ENCODE data around the gene KLHL6. TPM values are rescaled to one million over a fixed set of nuclear protein-coding genes. Genes with fewer than 3 reads are reported as not detected.

The KLHL6 gene
- total and polyA plus RNA-seq, 3 experiments from 2014 or later: 9.1 to 31.3 (median 31.0) TPM

DNA sequence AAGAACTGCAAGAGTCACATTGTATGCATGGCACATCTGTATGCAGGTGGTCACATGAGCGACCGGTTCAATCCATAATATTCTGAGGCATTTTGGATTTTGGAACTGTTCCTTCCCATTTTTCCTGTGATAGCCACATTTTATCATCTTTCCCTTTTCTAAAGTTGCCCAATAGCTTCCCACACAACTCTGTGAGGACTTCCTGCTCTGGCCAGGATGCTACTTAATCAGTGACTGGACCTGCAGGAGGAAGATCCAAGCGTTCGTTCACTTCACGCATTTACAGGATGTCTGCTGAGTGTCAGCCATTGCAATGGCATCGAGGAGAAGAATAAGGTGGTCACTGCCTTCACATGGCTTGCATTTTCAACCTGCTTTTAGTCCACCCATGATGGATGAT lies 9.8 kb downstream of the KLHL6 start:
- Mint-ChIP-seq H3K4me1 (peaks cover 31 to 76% (median 72%) of the 10 kb centered on the region in 3 donors), H3K27me3 (peaks cover 0 to 2% of the 10 kb centered on the region in 2 donors), H3K36me3 (peaks cover 0 to 46% (median 6%) of the 10 kb centered on the region in 3 donors), H3K4me3 (no peak overlapping the region), H3K9me3 (no peaks in the 10 kb centered on the region), H3K27ac (no peak overlapping the region)
- peaks cover 3% of the 10 kb centered on the region for H3K36me3 ChIP-seq (ENCODE audit: insufficient read depth, low read length)
- no peaks in the 10 kb centered on the region for H3K9me3 ChIP-seq (ENCODE audit: low read length)
- H3K27ac ChIP-seq (ENCODE audit: low read depth, low read length): no peak overlapping the region
- H3K4me1 ChIP-seq (ENCODE audit: insufficient read depth, low read length): peaks cover 52% of the 10 kb centered on the region
- no peak overlapping the region for H3K4me3 ChIP-seq (ENCODE audit: low read length)
- ChIA-PET CTCF (no interaction called here), POLR2A (interaction anchor here (1.6 kb wide), 1 partner anchor 91 kb away, joined by 4 read pairs; no protein-coding TSS in a partner anchor)
- no peak for DNase-seq
- H3K27me3 ChIP-seq (ENCODE audit: insufficient read depth, low read length, poor library complexity, severe bottlenecking): no peaks in the 10 kb centered on the region

DNA sequence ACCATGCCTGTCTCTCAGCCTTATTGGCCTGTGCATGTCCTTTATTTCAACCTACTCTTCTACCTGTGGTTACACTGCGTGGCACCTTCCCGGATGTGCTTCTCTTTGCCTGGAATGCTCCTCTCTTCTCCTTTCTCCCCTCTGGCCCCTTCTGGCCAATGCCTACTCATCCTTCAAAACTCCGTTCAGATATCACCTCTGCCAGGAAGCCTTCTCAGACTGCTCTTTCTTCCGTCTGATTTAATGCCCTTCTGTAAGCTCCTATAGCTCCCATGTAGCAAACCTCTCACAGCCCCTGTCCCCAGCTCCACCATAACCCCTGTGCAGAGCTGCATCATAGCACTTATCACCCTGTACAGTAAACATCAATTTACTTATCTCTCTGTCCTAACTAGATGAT lies 13.2 kb downstream of the KLHL6 start:
- Histone ChIP-seq H3K4me1 (ENCODE audit: insufficient read depth, low read length) (peaks cover 60% of the 10 kb centered on the region), H3K9me3 (ENCODE audit: low read length) (no peaks in the 10 kb centered on the region), H3K36me3 (ENCODE audit: insufficient read depth, low read length) (peaks cover 2% of the 10 kb centered on the region), H3K4me3 (ENCODE audit: low read length) (no peak overlapping the region), H3K27ac (ENCODE audit: low read depth, low read length) (no peak overlapping the region), H3K27me3 (ENCODE audit: insufficient read depth, low read length, poor library complexity, severe bottlenecking) (no peaks in the 10 kb centered on the region)
- no peak for DNase-seq
- POLR2A ChIA-PET: interaction anchor here (0.6 kb wide), 1 partner anchor 429 kb away, joined by 3 read pairs; no protein-coding TSS in a partner anchor
- peak overlapping the region in 4 of 7 donors; percentile 22 to 78 (median 56) for H3K4me3 Mint-ChIP-seq
- H3K4me1 Mint-ChIP-seq: peaks cover 42 to 88% (median 74%) of the 10 kb centered on the region in 3 donors
- peaks cover 0 to 37% (median 8%) of the 10 kb centered on the region in 3 donors for H3K36me3 Mint-ChIP-seq
- H3K27ac Mint-ChIP-seq: peak overlapping the region in 7 of 8 donors; percentile 1 to 93 (median 71)
- H3K9me3 Mint-ChIP-seq: no peaks in the 10 kb centered on the region
- peaks cover 0 to 2% of the 10 kb centered on the region in 2 donors for H3K27me3 Mint-ChIP-seq
- CTCF ChIA-PET: interaction anchor here (0.9 kb wide), 1 partner anchor 17 kb away, joined by 3 read pairs; no protein-coding TSS in a partner anchor

DNA sequence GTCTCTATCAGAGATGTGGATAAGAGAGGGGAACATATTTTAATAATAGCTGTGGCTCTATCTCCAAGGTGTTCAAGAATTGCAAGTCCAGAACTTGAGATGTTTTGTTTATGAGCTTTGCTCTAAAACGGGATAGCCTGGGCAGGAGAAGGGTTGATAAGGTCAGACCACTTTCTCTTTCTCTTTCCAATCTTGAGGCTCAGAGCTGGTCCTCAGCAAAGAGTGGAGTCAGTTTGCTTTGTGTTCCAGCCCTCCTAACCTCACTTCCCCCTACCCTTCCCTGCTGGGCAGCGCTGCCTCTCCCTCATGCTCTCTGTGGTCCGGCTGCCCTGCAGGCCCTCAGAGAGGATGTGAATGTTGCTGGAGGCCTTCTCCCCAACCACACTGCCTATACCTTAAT lies 13.8 kb downstream of the KLHL6 start:
- DNase-seq: no peak
- H3K36me3 ChIP-seq (ENCODE audit: insufficient read depth, low read length): no peaks in the 10 kb centered on the region
- H3K9me3 ChIP-seq (ENCODE audit: low read length): no peaks in the 10 kb centered on the region
- H3K27ac Mint-ChIP-seq: peak overlapping the region; percentile 1 to 97 (median 78)
- H3K4me1 ChIP-seq (ENCODE audit: insufficient read depth, low read length): peaks cover 60% of the 10 kb centered on the region
- peaks cover 44 to 92% (median 81%) of the 10 kb centered on the region in 3 donors for H3K4me1 Mint-ChIP-seq
- no peaks in the 10 kb centered on the region for H3K9me3 Mint-ChIP-seq
- no peak overlapping the region for H3K4me3 ChIP-seq (ENCODE audit: low read length)
- peaks cover 0 to 36% (median 8%) of the 10 kb centered on the region in 3 donors for H3K36me3 Mint-ChIP-seq
- CTCF ChIA-PET: interaction anchor here (0.9 kb wide), 1 partner anchor 11 kb away, joined by 3 read pairs; no protein-coding TSS in a partner anchor
- H3K27ac ChIP-seq (ENCODE audit: low read depth, low read length): no peak overlapping the region
- POLR2A ChIA-PET: interaction anchor here (0.6 to 0.8 kb wide), 3 partner anchors 21 to 430 kb away, joined by 3 read pairs; partner anchors contain the start of gene KLHL24
- peaks cover 0 to 2% of the 10 kb centered on the region in 2 donors for H3K27me3 Mint-ChIP-seq
- H3K27me3 ChIP-seq (ENCODE audit: insufficient read depth, low read length, poor library complexity, severe bottlenecking): no peaks in the 10 kb centered on the region
- peak overlapping the region in 5 of 7 donors; percentile 10 to 78 (median 44) for H3K4me3 Mint-ChIP-seq

DNA sequence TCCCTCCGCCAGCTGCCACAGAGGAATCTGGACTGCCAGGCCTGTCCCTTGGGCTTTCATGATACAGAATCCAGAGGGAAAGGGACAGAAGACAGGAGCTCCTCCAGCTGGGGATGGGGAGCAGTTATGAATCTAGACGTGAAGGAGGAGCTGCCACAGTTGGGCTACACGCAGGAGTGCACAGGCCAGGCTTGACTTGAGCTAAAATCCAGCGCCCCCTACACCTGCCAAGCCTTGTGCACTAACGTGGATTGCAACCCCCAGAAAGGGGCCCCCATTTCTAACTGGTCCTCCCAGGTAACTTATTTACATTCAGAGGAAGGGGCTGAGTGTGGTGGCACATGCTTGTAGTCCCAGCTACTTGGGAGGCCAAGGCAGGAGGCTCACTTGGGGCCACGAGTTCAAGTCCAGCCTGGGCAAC lies 14.3 kb downstream of the KLHL6 start:
- peak overlapping the region in 5 of 7 donors; percentile 57 to 78 (median 69) for H3K4me3 Mint-ChIP-seq
- H3K27ac Mint-ChIP-seq: peak overlapping the region in 7 of 8 donors; percentile 63 to 97 (median 87)
- peaks cover 0 to 31% (median 8%) of the 10 kb centered on the region in 3 donors for H3K36me3 Mint-ChIP-seq
- POLR2A ChIA-PET: interaction anchor here (0.8 kb wide), 1 partner anchor 94 kb away, joined by 3 read pairs; the partner anchor contains the start of gene KLHL24
- H3K27me3 Mint-ChIP-seq: peaks cover 0 to 2% of the 10 kb centered on the region in 2 donors
- Histone ChIP-seq H3K27me3 (ENCODE audit: insufficient read depth, low read length, poor library complexity, severe bottlenecking) (no peaks in the 10 kb centered on the region), H3K4me3 (ENCODE audit: low read length) (no peak overlapping the region), H3K36me3 (ENCODE audit: insufficient read depth, low read length) (no peaks in the 10 kb centered on the region), H3K9me3 (ENCODE audit: low read length) (no peaks in the 10 kb centered on the region), H3K27ac (ENCODE audit: low read depth, low read length) (no peak overlapping the region), H3K4me1 (ENCODE audit: insufficient read depth, low read length) (peaks cover 56% of the 10 kb centered on the region)
- no peaks in the 10 kb centered on the region for H3K9me3 Mint-ChIP-seq
- CTCF ChIA-PET: interaction anchor here (0.9 kb wide), 1 partner anchor 12 kb away, joined by 3 read pairs; no protein-coding TSS in a partner anchor
- peaks cover 46 to 93% (median 82%) of the 10 kb centered on the region in 3 donors for H3K4me1 Mint-ChIP-seq
- no peak for DNase-seq

DNA sequence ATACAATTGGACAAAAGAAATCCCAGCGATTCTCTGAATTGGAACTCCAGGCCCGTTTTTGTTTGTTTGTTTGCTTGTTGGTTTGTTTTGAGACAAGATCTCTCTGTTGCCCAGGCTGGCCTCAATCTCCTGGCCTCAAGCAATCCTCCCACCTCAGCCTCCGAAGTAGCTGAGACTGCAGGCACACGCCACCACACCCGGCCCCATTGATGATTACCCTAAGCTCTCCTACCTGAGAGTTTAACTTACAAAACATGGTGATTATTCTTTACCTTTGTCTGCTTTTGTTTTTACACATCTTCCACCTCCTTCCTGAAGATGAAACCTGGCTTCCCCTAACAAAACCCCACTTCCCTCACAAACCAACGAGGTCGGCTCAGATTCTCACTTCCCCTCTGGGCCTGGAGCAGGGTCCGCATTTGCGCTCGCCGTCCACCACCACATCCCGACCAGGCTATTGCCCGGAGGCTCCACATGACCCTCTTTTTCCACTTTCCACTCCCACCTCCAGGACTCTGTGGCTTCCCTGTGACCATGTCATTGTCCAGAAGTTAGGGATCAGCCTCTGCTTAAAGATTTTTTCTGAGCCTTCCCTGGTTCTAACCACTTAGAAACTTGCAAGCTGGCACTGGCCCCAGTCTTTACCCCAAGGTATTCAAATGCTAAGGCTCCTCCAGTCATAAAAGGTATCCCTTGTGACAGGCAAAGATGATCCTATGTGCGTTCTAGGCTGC lies 14.8 kb downstream of the KLHL6 start:
- H3K27ac ChIP-seq (ENCODE audit: low read depth, low read length): no peak overlapping the region
- H3K4me3 ChIP-seq (ENCODE audit: low read length): no peak overlapping the region
- POLR2A ChIA-PET: no interaction called here
- peaks cover 54% of the 10 kb centered on the region for H3K4me1 ChIP-seq (ENCODE audit: insufficient read depth, low read length)
- Mint-ChIP-seq H3K9me3 (no peaks in the 10 kb centered on the region), H3K4me1 (peaks cover 46 to 88% (median 78%) of the 10 kb centered on the region in 3 donors), H3K27ac (peak overlapping the region; percentile 55 to 97 (median 84)), H3K4me3 (peak overlapping the region; percentile 6 to 78 (median 66)), H3K36me3 (peaks cover 0 to 26% (median 8%) of the 10 kb centered on the region in 3 donors), H3K27me3 (peaks cover 0 to 2% of the 10 kb centered on the region in 2 donors)
- DNase-seq: no peak
- H3K27me3 ChIP-seq (ENCODE audit: insufficient read depth, low read length, poor library complexity, severe bottlenecking): no peaks in the 10 kb centered on the region
- CTCF ChIA-PET: interaction anchor here (0.9 kb wide), 1 partner anchor 12 kb away, joined by 3 read pairs; no protein-coding TSS in a partner anchor
- H3K9me3 ChIP-seq (ENCODE audit: low read length): no peaks in the 10 kb centered on the region
- H3K36me3 ChIP-seq (ENCODE audit: insufficient read depth, low read length): no peaks in the 10 kb centered on the region

DNA sequence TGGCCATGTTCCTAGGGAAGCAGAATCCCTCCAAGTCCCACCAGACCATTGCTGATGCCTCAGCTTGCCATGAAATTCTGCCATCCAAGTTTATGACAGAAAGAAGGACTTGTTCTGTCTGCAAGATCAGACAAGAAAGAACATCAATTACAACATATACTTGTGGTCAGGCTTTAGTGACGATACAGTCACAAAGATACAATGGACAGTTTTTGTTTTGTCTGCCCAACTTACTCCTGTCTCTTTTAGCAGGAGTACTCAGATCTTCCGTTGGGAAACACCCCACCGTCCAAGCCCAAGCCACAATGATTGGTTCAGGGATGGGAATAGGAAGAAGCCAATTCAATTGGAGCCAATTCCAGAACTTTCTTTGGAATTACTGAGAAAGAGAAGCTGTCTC lies 15.7 kb downstream of the KLHL6 start:
- peaks cover 51% of the 10 kb centered on the region for H3K4me1 ChIP-seq (ENCODE audit: insufficient read depth, low read length)
- peak overlapping the region in 1 of 7 donors; percentile 78 for H3K4me3 Mint-ChIP-seq
- ChIA-PET POLR2A (no interaction called here), CTCF (interaction anchor here (1.0 to 1.6 kb wide), 2 partner anchors 8 to 71 kb away, joined by 3 read pairs; no protein-coding TSS in a partner anchor)
- H3K36me3 Mint-ChIP-seq: peaks cover 0 to 22% (median 7%) of the 10 kb centered on the region in 3 donors
- no peaks in the 10 kb centered on the region for H3K27me3 ChIP-seq (ENCODE audit: insufficient read depth, low read length, poor library complexity, severe bottlenecking)
- H3K9me3 ChIP-seq (ENCODE audit: low read length): no peaks in the 10 kb centered on the region
- H3K4me3 ChIP-seq (ENCODE audit: low read length): no peak overlapping the region
- no peak overlapping the region for H3K27ac ChIP-seq (ENCODE audit: low read depth, low read length)
- no peak for DNase-seq
- no peaks in the 10 kb centered on the region for H3K9me3 Mint-ChIP-seq
- peaks cover 46 to 87% (median 70%) of the 10 kb centered on the region in 3 donors for H3K4me1 Mint-ChIP-seq
- peak overlapping the region in 5 of 8 donors; percentile 43 to 97 (median 81) for H3K27ac Mint-ChIP-seq
- no peaks in the 10 kb centered on the region for H3K36me3 ChIP-seq (ENCODE audit: insufficient read depth, low read length)
- H3K27me3 Mint-ChIP-seq: peaks cover 0 to 2% of the 10 kb centered on the region in 2 donors

DNA sequence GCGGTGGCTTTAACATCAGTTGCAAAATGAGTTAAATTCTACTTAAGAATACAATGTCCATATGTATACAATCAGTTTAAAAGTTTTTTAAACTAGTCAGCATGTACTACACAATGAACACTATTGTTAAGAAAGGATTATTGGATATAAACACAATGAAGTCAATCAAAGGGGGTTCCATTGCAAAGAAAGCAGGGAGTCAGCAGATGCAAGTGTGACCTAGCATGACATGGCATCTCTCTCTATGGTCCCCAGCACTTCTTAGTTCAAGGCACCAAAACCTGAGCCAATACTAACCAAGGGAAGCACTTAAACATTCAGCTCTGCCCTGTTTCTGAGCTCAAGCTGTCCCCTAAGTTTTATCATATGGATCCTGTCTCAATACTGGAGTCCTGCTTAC lies 17.0 kb downstream of the KLHL6 start:
- Histone ChIP-seq H3K4me3 (ENCODE audit: low read length) (no peak overlapping the region), H3K27me3 (ENCODE audit: insufficient read depth, low read length, poor library complexity, severe bottlenecking) (no peaks in the 10 kb centered on the region), H3K36me3 (ENCODE audit: insufficient read depth, low read length) (no peaks in the 10 kb centered on the region), H3K4me1 (ENCODE audit: insufficient read depth, low read length) (peaks cover 54% of the 10 kb centered on the region), H3K9me3 (ENCODE audit: low read length) (no peaks in the 10 kb centered on the region), H3K27ac (ENCODE audit: low read depth, low read length) (no peak overlapping the region)
- Mint-ChIP-seq H3K27ac (peak overlapping the region in 1 of 8 donors; percentile 52), H3K4me1 (peaks cover 49 to 85% (median 67%) of the 10 kb centered on the region in 3 donors), H3K27me3 (peaks cover 0 to 2% of the 10 kb centered on the region in 2 donors), H3K9me3 (no peaks in the 10 kb centered on the region), H3K4me3 (no peak overlapping the region), H3K36me3 (peaks cover 0 to 20% (median 6%) of the 10 kb centered on the region in 3 donors)
- ChIA-PET POLR2A (no interaction called here), CTCF (interaction anchor here (1.0 to 1.6 kb wide), 3 partner anchors 10 to 85 kb away, joined by 3 read pairs; no protein-coding TSS in a partner anchor)
- DNase-seq: no peak

All from CD8-positive, alpha-beta memory T cell (primary cell).